Karpas-422 (cell line): ENCODE measurements around the gene ATP6V0D1. TPM values are rescaled to one million over a fixed set of nuclear protein-coding genes. Genes with fewer than 3 reads are reported as not detected.

ENCODE experiments used
- DNase-seq: peaks from one replicate; pipeline ENCODE4 v3.0.0-alpha.2; 2015
- H2AFZ ChIP-seq: fragments of 200-600 bp; sonication (generic); 2 replicates; pipeline ENCODE4 v1.6.1; 2014; ENCODE audit warnings: antibody characterized with exemption, low read length, mixed read lengths
- H3K27ac ChIP-seq: fragments of 200-600 bp; sonication (generic); 2 replicates; pipeline ENCODE4 v1.5.1; 2014; ENCODE audit warnings: mild to moderate bottlenecking, low read length, moderate library complexity
- H3K27me3 ChIP-seq: fragments of 200-600 bp; sonication (generic); 2 replicates; pipeline ENCODE4 v1.6.1; 2014; ENCODE audit warnings: low read length, mixed read lengths
- H3K36me3 ChIP-seq: fragments of 200-600 bp; sonication (generic); 2 replicates; pipeline ENCODE4 v1.6.1; 2014; ENCODE audit warnings: low read length, mixed read lengths; ENCODE audit not compliant: insufficient read depth
- H3K4me1 ChIP-seq: fragments of 200-600 bp; sonication (generic); 2 replicates; pipeline ENCODE4 v1.6.1; 2014; ENCODE audit warnings: mild to moderate bottlenecking, low read length, mixed read lengths
- H3K4me2 ChIP-seq: fragments of 200-600 bp; sonication (generic); 2 replicates; pipeline ENCODE4 v1.6.1; 2014; ENCODE audit warnings: low read length, low read depth, mild to moderate bottlenecking; ENCODE audit not compliant: poor library complexity, severe bottlenecking
- H3K4me3 ChIP-seq: fragments of 200-600 bp; sonication (generic); 2 replicates; pipeline ENCODE4 v1.5.1; 2014; ENCODE audit warnings: mild to moderate bottlenecking, antibody characterized with exemption, low read length, mixed read lengths
- H3K79me2 ChIP-seq: fragments of 200-600 bp; sonication (generic); 2 replicates; pipeline ENCODE4 v1.6.1; 2014; ENCODE audit warnings: mild to moderate bottlenecking, low read length, mixed read lengths
- H3K9ac ChIP-seq: fragments of 200-600 bp; sonication (generic); 2 replicates; pipeline ENCODE4 v1.6.0; 2014; ENCODE audit warnings: low read length
- H3K9me2 ChIP-seq: fragments of 200-600 bp; sonication (generic), shearing (Covaris generic); replicated peaks from 2 replicates; pipeline ENCODE4 v1.6.0; 2014; ENCODE audit warnings: mild to moderate bottlenecking, low read length, moderate library complexity; ENCODE audit not compliant: insufficient read depth
- H3K9me3 ChIP-seq: fragments of 300-700, 200-600 bp; sonication (generic); 2 replicates; pipeline ENCODE4 v1.6.1; 2014; ENCODE audit warnings: low read length, mixed read lengths
- H4K20me1 ChIP-seq: fragments of 200-600 bp; sonication (generic); 2 replicates; pipeline ENCODE4 v1.6.1; 2014; ENCODE audit warnings: mild to moderate bottlenecking, antibody characterized with exemption, low read length, low read depth; ENCODE audit not compliant: insufficient read depth
- total RNA-seq: library from RNA; depleted of rRNA; stranded (reverse); fragments of >200 nt; shearing (Covaris generic); gene quantifications from 2 replicates; pipeline ENCODE4 v1.2.3, GENCODE V29; 2014; ENCODE audit warnings: low replicate concordance; rRNA removed

The ATP6V0D1 gene
- 63.8 and 83.4 TPM in 2 replicates for total RNA-seq

- H3K4me3 ChIP-seq: peak within 1 kb of the TSS; percentile 96
Measured at GRCh38 chr16:67480833-67481560, at the start of gene ATP6V0D1. ATP6V0D1 (minus strand) TSS chr16:67481157; CDS start chr16:67481086, 71 bp downstream.

DNA sequence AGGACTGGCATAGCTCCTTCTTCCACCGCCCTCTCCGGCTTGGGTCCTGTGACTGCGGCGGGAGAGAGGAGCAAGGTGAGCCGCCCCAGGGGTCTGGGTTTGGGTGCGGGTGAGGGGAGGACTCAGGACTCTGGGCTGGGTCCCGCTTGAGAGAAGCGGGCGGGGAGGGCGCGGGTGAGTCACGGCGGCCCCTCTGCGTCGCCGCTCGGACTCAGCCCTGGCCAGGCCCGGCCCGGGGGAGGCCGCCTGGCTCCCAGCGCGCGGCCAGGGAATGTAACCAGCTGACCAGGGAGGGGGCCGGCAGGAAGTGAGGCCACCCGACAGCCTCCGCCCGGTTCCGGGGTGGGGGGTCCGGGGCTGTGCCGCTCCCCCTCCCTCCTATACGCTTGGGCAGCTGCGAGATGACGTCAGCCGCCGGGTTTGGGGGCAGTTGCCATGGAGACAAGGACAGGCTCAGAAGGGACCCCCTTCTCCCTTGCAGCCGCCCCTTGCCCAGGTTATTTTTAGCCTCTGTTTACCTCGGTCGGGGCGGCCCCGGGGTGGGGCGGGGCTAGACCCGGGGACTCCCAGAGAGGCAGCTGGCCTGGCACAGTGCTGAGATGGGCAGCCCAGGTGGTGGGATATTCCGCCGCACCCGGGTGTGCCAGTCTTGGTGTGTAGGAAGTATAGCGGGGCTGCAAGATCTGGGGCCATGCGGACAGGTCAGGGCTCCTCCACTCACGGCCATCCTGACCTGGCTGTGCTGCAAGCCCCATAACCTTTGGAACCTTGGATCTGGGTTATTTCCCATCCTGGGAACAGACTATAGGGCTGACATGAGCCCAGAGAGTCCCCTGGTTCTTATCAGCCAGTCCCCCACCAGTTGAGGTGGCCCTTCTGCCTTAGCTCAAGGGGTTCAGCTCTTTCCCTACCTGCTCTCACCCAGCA, 49.3 kb upstream of the ATP6V0D1 start:
- H2AFZ ChIP-seq: no peak overlapping the region
- H3K9ac ChIP-seq: no peak overlapping the region

More at GRCh38 chr16:67480833-67481560, at the start of gene ATP6V0D1:
- Histone ChIP-seq H3K4me1 (peaks cover 44% of the 10 kb centered on the region), H3K27ac (peak within 1 kb of the TSS; percentile 92), H3K4me2 (peak within 1 kb of the TSS; percentile 99), H3K9ac (peak within 1 kb of the TSS; percentile 97), H4K20me1 (no peaks in the 10 kb centered on the region), H3K36me3 (no peaks in the 10 kb centered on the region), H3K9me2 (no peaks in the 10 kb centered on the region), H2AFZ (peak within 1 kb of the TSS; percentile 91), H3K79me2 (peaks cover 57% of the 10 kb centered on the region), H3K9me3 (no peaks in the 10 kb centered on the region), H3K27me3 (no peaks in the 10 kb centered on the region)
- DNase-seq: peak; percentile 100

DNA sequence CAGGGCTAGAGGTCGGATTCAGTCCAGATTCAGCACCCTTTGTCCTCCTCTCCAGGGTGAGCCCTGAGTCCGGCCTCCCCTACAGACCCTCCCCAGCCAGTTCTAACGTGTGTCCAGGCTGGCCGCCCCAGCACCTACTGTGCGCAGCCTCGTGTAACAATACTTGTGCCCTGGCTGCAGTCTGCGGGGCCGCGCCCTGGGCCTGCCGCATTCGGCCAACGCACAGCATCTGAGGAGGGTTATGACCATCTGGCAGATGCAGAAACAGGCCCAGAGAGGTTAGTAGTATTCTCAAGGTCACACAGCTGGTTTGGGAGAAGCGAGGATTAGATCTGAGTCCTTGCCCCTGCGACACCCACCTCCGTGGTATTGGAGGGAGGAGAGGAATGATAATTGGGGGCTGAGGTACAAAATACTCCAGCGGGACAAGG, 48.6 kb upstream of the ATP6V0D1 start:
- Histone ChIP-seq H3K27ac (no peak overlapping the region), H3K9me3 (no peaks in the 10 kb centered on the region), H3K4me3 (peak overlapping the region; percentile 59; the same call in 1 of the 2 replicates), H4K20me1 (peaks cover 7% of the 10 kb centered on the region; the same call in 1 of the 2 replicates), H2AFZ (no peak overlapping the region), H3K9me2 (no peaks in the 10 kb centered on the region), H3K27me3 (no peaks in the 10 kb centered on the region), H3K9ac (peak overlapping the region; percentile 64; the same call in 1 of the 2 replicates), H3K79me2 (no peaks in the 10 kb centered on the region), H3K4me1 (peaks cover 31% of the 10 kb centered on the region), H3K36me3 (no peaks in the 10 kb centered on the region), H3K4me2 (peak overlapping the region; percentile 72)
- no peak for DNase-seq

More for the DNA sequence above, 49.3 kb upstream of the ATP6V0D1 start:
- H3K79me2 ChIP-seq: no peaks in the 10 kb centered on the region
- H3K36me3 ChIP-seq: no peaks in the 10 kb centered on the region
- H3K27ac ChIP-seq: no peak overlapping the region
- peaks cover 7% of the 10 kb centered on the region; the same call in 1 of the 2 replicates for H4K20me1 ChIP-seq
- no peaks in the 10 kb centered on the region for H3K9me3 ChIP-seq
- no peak for DNase-seq
- no peak overlapping the region; the same call in 1 of the 2 replicates for H3K4me3 ChIP-seq
- no peaks in the 10 kb centered on the region for H3K9me2 ChIP-seq
- peaks cover 31% of the 10 kb centered on the region for H3K4me1 ChIP-seq
- H3K27me3 ChIP-seq: no peaks in the 10 kb centered on the region
- peak overlapping the region; percentile 72 for H3K4me2 ChIP-seq

- no peaks in the 10 kb centered on the region for H3K9me2 ChIP-seq
- peak overlapping the region; percentile 72 for H3K4me2 ChIP-seq
- no peak overlapping the region for H3K27ac ChIP-seq
- no peak for DNase-seq
- H3K36me3 ChIP-seq: no peaks in the 10 kb centered on the region
- H3K9me3 ChIP-seq: no peaks in the 10 kb centered on the region
- H3K27me3 ChIP-seq: no peaks in the 10 kb centered on the region
- H3K4me3 ChIP-seq: peak overlapping the region; percentile 59
- peak overlapping the region; percentile 64 for H3K9ac ChIP-seq
- H2AFZ ChIP-seq: no peak overlapping the region
- H3K4me1 ChIP-seq: peaks cover 31% of the 10 kb centered on the region
- peaks cover 7% of the 10 kb centered on the region; the same call in 1 of the 2 replicates for H4K20me1 ChIP-seq
- no peaks in the 10 kb centered on the region for H3K79me2 ChIP-seq
Measured at GRCh38 chr16:67528870-67529581, 48.1 kb upstream of the ATP6V0D1 start.

DNA sequence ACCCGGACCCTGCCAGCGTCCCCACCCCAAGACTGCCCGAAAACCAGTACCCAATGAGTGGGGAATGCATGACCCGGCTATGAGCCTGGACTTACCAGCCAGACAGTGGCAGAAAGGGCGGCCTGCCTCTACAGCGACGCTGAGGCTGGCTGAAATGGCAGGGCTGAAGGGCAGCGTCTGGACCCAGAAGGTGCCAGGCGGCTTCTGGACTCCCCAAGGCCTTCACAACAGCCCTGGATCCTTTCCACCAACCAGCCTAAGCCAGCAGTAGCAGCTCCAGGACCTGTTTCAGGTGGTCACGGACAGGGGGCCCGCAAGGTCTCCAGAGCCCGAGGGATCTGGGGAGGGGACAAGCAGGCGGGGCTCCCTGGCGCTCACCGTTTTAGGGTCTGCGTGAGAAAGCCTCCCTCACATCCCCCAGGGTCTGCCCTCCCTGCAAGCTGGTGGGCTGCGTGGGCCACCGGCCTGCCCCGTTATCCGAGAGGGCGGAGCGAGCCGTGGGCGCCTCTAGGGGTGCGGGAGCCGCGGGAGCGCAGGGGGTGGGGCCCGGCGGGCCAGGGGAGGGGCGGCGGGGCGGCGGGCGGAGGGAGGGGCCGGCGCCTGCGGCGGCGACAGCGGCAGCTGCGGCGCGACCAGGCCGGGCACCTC, 47.4 kb upstream of the ATP6V0D1 start, which contains the start of gene RIPOR1:
TSS of gene RIPOR1 (plus strand) at position 608 of the 648 bp plus-strand sequence. CDS start 9,618 bp downstream, outside the sequence.
- peak within 1 kb of the TSS; percentile 72 for H3K4me2 ChIP-seq
- H3K4me3 ChIP-seq: peak within 1 kb of the TSS; percentile 59
- peak within 1 kb of the TSS; percentile 64 for H3K9ac ChIP-seq
- H2AFZ ChIP-seq: no peak within 1 kb of the TSS
- no peak for DNase-seq
- no peaks in the 10 kb centered on the region for H3K79me2 ChIP-seq
- H3K27ac ChIP-seq: no peak within 1 kb of the TSS
- H3K36me3 ChIP-seq: no peaks in the 10 kb centered on the region
- peaks cover 7% of the 10 kb centered on the region; the same call in 1 of the 2 replicates for H4K20me1 ChIP-seq
- peaks cover 31% of the 10 kb centered on the region for H3K4me1 ChIP-seq
- H3K9me3 ChIP-seq: no peaks in the 10 kb centered on the region
- no peaks in the 10 kb centered on the region for H3K27me3 ChIP-seq
- H3K9me2 ChIP-seq: no peaks in the 10 kb centered on the region

DNA sequence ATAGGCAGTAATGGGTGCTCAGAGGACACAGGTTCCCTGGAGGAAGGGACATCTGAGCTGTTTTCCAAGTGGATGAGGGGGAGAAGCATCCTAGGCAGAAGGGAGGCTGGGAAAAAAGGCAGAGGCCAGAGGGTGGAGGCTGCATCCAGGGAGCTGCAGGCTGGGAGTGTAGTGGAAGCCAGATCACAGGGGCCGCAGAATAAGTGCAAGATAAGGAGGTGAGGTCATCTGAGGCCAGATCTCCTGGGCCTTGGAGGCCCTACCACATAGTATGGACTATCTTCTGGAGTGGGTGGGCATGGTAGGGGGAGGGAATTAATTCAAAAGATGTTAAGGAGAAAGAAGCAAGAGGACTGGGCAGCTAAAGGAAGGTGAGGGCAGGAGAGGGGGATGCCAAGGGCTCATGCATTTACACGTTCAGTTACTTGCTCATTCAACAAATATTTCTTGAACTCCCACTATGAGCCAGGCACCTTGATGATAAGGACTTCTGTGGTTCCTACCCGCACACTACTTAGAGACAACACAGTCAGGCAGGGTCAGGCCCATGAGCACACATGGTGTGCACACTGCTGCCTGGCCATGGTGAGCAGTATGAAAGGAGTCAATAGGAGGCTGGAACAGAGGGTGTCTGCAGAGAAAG, 45.3 kb upstream of the ATP6V0D1 start:
- peaks cover 7% of the 10 kb centered on the region; the same call in 1 of the 2 replicates for H4K20me1 ChIP-seq
- H3K27ac ChIP-seq: no peak overlapping the region
- no peaks in the 10 kb centered on the region for H3K36me3 ChIP-seq
- no peak overlapping the region for H3K4me2 ChIP-seq
- peaks cover 29% of the 10 kb centered on the region for H3K4me1 ChIP-seq
- no peak overlapping the region for H3K4me3 ChIP-seq
- H3K9ac ChIP-seq: no peak overlapping the region
- no peaks in the 10 kb centered on the region for H3K9me2 ChIP-seq
- no peaks in the 10 kb centered on the region for H3K79me2 ChIP-seq
- H2AFZ ChIP-seq: no peak overlapping the region
- peak; percentile 42 for DNase-seq
- no peaks in the 10 kb centered on the region for H3K27me3 ChIP-seq
- H3K9me3 ChIP-seq: no peaks in the 10 kb centered on the region
